Ishikawa (cell line): Measurements from ENCODE around the gene CD274.

Experiments used
- CEBPB ChIP-seq: IDR thresholded peaks from 2 replicates; pipeline ENCODE4 v1.6.1; 2012
- CREB1 ChIP-seq: IDR thresholded peaks from 2 replicates; pipeline ENCODE4 v1.6.1; 2012; ENCODE audit warnings: low read depth
- EGR1 ChIP-seq: IDR thresholded peaks from 2 replicates; pipeline ENCODE4 v1.6.1; 2012
- EP300 ChIP-seq: IDR thresholded peaks from 2 replicates; pipeline ENCODE4 v1.6.1; 2012; ENCODE audit warnings: borderline replicate concordance
- FOXM1 ChIP-seq: IDR thresholded peaks from 2 replicates; pipeline ENCODE4 v1.6.1; 2012; ENCODE audit warnings: low read depth, borderline replicate concordance
- NFIC ChIP-seq: IDR thresholded peaks from 2 replicates; pipeline ENCODE4 v1.6.1; 2012
- RAD21 ChIP-seq: IDR thresholded peaks from 2 replicates; pipeline ENCODE4 v1.6.1; 2012; ENCODE audit warnings: low read depth
- TAF1 ChIP-seq: IDR thresholded peaks from 2 replicates; pipeline ENCODE4 v1.6.1; 2012; ENCODE audit warnings: low read depth, mild to moderate bottlenecking
- TCF12 ChIP-seq: IDR thresholded peaks from 2 replicates; pipeline ENCODE4 v1.6.1; 2012; ENCODE audit warnings: low read depth
- TEAD4 ChIP-seq: IDR thresholded peaks from 2 replicates; pipeline ENCODE4 v1.6.1; 2012
- YY1 ChIP-seq: IDR thresholded peaks from 2 replicates; pipeline ENCODE4 v1.6.1; 2012; ENCODE audit warnings: low read depth
- ZBTB7A ChIP-seq: IDR thresholded peaks from 2 replicates; pipeline ENCODE4 v1.6.1; 2012; ENCODE audit warnings: low read depth
- TF ChIP-seq, protein P1 (sequence below): IDR thresholded peaks from 2 replicates; pipeline ENCODE4 v1.6.1; 2012
- TF ChIP-seq, protein P2 (sequence below): IDR thresholded peaks from 2 replicates; pipeline ENCODE4 v1.6.1; 2012
- TF ChIP-seq, protein P3 (sequence below): IDR thresholded peaks from 2 replicates; pipeline ENCODE4 v1.6.1; 2012; ENCODE audit warnings: low read depth, mild to moderate bottlenecking

The CD274 gene

DNA sequence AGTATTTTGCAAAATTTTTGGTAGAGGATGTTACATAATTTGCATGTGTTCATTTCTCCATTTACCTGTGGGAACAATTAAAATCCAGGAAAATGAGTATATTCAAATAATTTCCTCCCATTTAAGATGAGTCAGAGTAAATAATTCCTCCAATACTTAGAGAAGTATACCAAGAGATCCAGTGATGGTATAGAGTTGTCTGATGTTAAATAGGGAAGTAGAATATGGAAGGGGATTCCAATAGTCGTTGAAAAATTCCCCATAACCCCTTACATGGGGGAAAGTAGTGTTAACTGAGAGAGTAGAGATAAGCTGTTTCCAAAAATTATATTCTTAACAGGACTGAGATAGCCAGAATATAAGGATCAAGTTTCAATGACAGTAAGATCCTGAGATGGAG, 15.7 kb downstream of the CD274 start:
- TF ChIP-seq, protein P1, sequence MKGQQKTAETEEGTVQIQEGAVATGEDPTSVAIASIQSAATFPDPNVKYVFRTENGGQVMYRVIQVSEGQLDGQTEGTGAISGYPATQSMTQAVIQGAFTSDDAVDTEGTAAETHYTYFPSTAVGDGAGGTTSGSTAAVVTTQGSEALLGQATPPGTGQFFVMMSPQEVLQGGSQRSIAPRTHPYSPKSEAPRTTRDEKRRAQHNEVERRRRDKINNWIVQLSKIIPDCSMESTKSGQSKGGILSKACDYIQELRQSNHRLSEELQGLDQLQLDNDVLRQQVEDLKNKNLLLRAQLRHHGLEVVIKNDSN: no peak
- TF ChIP-seq CREB1 (no peak), TCF12 (no peak), TAF1 (no peak), YY1 (no peak), NFIC (no peak), EP300 (no peak), EGR1 (no peak), ZBTB7A (no peak), FOXM1 (no peak), CEBPB (no peak)
- TF ChIP-seq, protein P2, sequence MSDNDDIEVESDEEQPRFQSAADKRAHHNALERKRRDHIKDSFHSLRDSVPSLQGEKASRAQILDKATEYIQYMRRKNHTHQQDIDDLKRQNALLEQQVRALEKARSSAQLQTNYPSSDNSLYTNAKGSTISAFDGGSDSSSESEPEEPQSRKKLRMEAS: no peak

DNA sequence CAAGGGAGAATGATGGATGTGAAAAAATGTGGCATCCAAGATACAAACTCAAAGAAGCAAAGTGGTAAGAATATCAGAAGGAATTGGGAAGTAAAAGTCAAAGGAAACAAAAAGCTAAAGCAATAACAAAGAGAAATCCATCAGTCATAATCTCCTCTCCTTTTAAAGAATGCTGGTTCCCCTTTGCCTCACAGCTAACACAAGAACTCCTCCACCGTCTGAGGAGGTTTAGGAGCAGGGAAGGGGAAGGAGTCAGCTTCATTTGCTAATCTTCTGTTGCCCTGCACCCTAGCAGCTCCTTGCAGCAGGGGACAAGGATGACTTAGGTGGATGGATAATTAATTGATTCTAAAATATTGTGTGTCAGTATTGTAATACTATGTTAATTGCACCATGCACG, 16.4 kb downstream of the CD274 start:
- TF ChIP-seq TCF12: no peak
- no peak for TF ChIP-seq ZBTB7A
- TF ChIP-seq CEBPB: no peak
- TF ChIP-seq NFIC: no peak

DNA sequence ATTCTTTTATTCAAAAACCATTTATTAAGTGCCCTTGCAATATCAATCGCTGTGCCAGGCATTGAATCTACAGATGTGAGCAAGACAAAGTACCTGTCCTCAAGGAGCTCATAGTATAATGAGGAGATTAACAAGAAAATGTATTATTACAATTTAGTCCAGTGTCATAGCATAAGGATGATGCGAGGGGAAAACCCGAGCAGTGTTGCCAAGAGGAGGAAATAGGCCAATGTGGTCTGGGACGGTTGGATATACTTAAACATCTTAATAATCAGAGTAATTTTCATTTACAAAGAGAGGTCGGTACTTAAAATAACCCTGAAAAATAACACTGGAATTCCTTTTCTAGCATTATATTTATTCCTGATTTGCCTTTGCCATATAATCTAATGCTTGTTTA, 18.5 kb downstream of the CD274 start:
- TF ChIP-seq YY1: no peak
- no peak for TF ChIP-seq NFIC
- no peak for TF ChIP-seq ZBTB7A
- no peak for TF ChIP-seq TAF1
- TF ChIP-seq TCF12: no peak
- TF ChIP-seq, protein P1: no peak
- no peak for TF ChIP-seq CEBPB
- TF ChIP-seq EP300: no peak

DNA sequence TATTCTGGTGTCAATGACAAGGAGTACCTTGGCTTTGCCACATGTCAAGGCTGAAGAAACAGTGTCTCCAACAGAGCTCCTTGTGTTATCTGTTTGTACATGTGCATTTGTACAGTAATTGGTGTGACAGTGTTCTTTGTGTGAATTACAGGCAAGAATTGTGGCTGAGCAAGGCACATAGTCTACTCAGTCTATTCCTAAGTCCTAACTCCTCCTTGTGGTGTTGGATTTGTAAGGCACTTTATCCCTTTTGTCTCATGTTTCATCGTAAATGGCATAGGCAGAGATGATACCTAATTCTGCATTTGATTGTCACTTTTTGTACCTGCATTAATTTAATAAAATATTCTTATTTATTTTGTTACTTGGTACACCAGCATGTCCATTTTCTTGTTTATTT, 19.8 kb downstream of the CD274 start:
- TF ChIP-seq TEAD4: no peak
- TF ChIP-seq CEBPB: no peak
- no peak for TF ChIP-seq NFIC
- TF ChIP-seq YY1: no peak
- no peak for TF ChIP-seq FOXM1
- no peak for TF ChIP-seq EP300
- TF ChIP-seq, protein P3, sequence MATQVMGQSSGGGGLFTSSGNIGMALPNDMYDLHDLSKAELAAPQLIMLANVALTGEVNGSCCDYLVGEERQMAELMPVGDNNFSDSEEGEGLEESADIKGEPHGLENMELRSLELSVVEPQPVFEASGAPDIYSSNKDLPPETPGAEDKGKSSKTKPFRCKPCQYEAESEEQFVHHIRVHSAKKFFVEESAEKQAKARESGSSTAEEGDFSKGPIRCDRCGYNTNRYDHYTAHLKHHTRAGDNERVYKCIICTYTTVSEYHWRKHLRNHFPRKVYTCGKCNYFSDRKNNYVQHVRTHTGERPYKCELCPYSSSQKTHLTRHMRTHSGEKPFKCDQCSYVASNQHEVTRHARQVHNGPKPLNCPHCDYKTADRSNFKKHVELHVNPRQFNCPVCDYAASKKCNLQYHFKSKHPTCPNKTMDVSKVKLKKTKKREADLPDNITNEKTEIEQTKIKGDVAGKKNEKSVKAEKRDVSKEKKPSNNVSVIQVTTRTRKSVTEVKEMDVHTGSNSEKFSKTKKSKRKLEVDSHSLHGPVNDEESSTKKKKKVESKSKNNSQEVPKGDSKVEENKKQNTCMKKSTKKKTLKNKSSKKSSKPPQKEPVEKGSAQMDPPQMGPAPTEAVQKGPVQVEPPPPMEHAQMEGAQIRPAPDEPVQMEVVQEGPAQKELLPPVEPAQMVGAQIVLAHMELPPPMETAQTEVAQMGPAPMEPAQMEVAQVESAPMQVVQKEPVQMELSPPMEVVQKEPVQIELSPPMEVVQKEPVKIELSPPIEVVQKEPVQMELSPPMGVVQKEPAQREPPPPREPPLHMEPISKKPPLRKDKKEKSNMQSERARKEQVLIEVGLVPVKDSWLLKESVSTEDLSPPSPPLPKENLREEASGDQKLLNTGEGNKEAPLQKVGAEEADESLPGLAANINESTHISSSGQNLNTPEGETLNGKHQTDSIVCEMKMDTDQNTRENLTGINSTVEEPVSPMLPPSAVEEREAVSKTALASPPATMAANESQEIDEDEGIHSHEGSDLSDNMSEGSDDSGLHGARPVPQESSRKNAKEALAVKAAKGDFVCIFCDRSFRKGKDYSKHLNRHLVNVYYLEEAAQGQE: no peak
- TF ChIP-seq EGR1: no peak
- no peak for TF ChIP-seq CREB1
- TF ChIP-seq RAD21: no peak
- no peak for TF ChIP-seq TAF1
- TF ChIP-seq, protein P2: no peak
- TF ChIP-seq ZBTB7A: no peak
- TF ChIP-seq TCF12: no peak
- TF ChIP-seq, protein P1: no peak

DNA sequence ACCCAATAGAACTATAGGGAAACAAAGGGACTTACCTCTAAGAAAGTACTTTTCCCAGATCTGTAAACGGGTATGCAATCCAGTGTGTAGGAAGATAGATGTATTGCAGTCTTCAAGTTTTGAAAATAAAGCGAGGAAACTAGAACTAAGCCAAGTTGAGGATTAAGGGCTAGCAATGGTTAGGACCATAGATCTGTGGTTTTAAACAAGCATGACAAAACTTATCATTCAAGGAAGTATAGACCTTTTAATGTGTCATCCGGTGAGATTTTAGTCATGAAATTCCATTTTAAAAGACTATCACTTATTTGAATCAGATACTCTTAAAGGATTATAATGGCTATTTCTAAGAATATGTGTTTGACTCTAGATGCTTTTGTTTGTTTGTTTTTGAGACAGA, 20.5 kb downstream of the CD274 start:
- TF ChIP-seq TAF1 (no peak), CEBPB (no peak), EP300 (no peak), FOXM1 (no peak), ZBTB7A (no peak), CREB1 (no peak), YY1 (no peak), NFIC (no peak), TCF12 (no peak), EGR1 (no peak)
- TF ChIP-seq, protein P3: no peak
- TF ChIP-seq, protein P1: no peak
- TF ChIP-seq, protein P2: no peak
